Skeletal muscle tissue (tissue), 4 donors: ENCODE measurements around the gene UBE2Q1. TPM values are rescaled to one million over a fixed set of nuclear protein-coding genes. Genes with fewer than 3 reads are reported as not detected.
A peak's percentile ranks its signal among the peaks of the same experiment; 100 is the strongest.

Source experiments
- H3K27ac ChIP-seq: one replicate; pipeline ENCODE4 v1.7.0; 2013; ENCODE audit warnings: mild to moderate bottlenecking, low read depth, low read length, inconsistent platforms
- H3K27me3 ChIP-seq, 3 donors: one replicate each; pipeline ENCODE4 v1.7.0; 2013; ENCODE audit warnings: low read length in 3 of 3; ENCODE audit not compliant: control insufficient read depth in 3 of 3, insufficient read depth in 3 of 3
- H3K36me3 ChIP-seq, 3 donors: one replicate each; pipeline ENCODE4 v1.7.0; 2013; ENCODE audit warnings: low read length in 3 of 3; ENCODE audit not compliant: control insufficient read depth in 3 of 3, insufficient read depth in 3 of 3
- H3K4me1 ChIP-seq, 3 donors: one replicate each; pipeline ENCODE4 v1.7.0; 2013; ENCODE audit warnings: low read length in 3 of 3, mild to moderate bottlenecking in 3 of 3; ENCODE audit not compliant: control insufficient read depth in 3 of 3, insufficient read depth in 3 of 3
- H3K4me3 ChIP-seq, 3 donors: one replicate each; pipeline ENCODE4 v1.7.0; 2013; ENCODE audit warnings: low read length in 3 of 3
- H3K9ac ChIP-seq, 3 donors: one replicate each; pipeline ENCODE4 v1.7.0; 2013; ENCODE audit warnings: low read length in 3 of 3, mild to moderate bottlenecking in 3 of 3, moderate library complexity in 2 of 3, low read depth in 1 of 3
- H3K9me3 ChIP-seq, 3 donors: one replicate each; pipeline ENCODE4 v1.7.0; 2013; ENCODE audit warnings: low read length in 3 of 3; ENCODE audit not compliant: control insufficient read depth in 3 of 3
- total RNA-seq: library from RNA; depleted of rRNA; stranded (reverse); fragments of >200 nt; gene quantifications from one replicate; pipeline ENCODE4 v1.2.3, GENCODE V29; 2014
- donor health status: Osteomylitis.

Gene UBE2Q1
- total RNA-seq, 1 donor from 2014 or later: 15.1 TPM

DNA sequence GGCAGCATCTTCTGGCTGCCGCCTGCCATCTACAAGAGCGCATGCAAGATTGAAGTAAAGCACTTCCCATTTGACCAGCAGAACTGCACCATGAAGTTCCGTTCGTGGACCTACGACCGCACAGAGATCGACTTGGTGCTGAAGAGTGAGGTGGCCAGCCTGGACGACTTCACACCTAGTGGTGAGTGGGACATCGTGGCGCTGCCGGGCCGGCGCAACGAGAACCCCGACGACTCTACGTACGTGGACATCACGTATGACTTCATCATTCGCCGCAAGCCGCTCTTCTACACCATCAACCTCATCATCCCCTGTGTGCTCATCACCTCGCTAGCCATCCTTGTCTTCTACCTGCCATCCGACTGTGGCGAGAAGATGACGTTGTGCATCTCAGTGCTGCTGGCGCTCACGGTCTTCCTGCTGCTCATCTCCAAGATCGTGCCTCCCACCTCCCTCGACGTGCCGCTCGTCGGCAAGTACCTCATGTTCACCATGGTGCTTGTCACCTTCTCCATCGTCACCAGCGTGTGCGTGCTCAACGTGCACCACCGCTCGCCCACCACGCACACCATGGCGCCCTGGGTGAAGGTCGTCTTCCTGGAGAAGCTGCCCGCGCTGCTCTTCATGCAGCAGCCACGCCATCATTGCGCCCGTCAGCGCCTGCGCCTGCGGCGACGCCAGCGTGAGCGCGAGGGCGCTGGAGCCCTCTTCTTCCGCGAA is 12.9 kb upstream of the UBE2Q1 start:
- Histone ChIP-seq H3K9ac (no peak overlapping the region), H3K4me3 (no peak overlapping the region), H3K27ac (no peak overlapping the region), H3K36me3 (no peaks in the 10 kb centered on the region), H3K9me3 (no peaks in the 10 kb centered on the region), H3K4me1 (peaks cover 3 to 7% (median 5%) of the 10 kb centered on the region in 3 donors), H3K27me3 (peaks cover 19 to 27% (median 25%) of the 10 kb centered on the region in 3 donors)

DNA sequence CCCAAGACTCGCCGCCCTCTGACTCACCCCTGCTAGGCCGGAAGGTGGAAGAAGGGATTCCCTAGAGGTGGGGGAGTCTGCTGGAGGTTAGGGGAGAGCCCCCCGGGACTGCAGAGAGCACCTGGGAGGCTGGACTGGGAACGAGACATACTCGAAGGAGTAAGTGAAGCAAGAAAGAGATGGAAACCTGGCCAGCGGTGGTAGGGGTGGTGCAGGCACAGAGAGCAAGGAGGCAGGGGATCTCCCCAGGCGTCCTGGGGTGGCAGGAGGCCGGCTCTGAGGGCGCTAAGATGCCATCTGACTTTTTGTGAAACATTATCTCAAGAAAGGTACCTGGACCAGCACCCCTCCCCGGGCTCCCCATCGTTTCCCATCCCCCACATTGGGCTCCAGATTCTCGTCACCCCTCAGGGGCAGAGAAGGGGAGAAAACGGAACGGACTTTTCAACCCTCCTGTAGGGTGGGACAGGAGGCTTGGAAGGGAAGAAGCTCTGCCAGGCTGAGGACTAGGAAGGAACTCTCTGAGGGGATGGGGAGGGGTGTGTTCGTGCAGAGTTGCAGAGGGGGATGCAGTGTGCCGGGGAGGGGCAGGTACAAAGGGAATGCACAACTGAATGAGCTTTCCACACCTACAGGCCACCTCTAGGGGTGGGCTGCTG is 9.8 kb upstream of the UBE2Q1 start:
- Histone ChIP-seq H3K27me3 (peaks cover 19 to 25% (median 22%) of the 10 kb centered on the region in 3 donors), H3K27ac (no peak overlapping the region), H3K4me1 (peaks cover 3 to 7% (median 5%) of the 10 kb centered on the region in 3 donors), H3K9me3 (no peaks in the 10 kb centered on the region), H3K9ac (no peak overlapping the region), H3K36me3 (no peaks in the 10 kb centered on the region), H3K4me3 (peak overlapping the region in 1 of 3 donors; percentile 51)

DNA sequence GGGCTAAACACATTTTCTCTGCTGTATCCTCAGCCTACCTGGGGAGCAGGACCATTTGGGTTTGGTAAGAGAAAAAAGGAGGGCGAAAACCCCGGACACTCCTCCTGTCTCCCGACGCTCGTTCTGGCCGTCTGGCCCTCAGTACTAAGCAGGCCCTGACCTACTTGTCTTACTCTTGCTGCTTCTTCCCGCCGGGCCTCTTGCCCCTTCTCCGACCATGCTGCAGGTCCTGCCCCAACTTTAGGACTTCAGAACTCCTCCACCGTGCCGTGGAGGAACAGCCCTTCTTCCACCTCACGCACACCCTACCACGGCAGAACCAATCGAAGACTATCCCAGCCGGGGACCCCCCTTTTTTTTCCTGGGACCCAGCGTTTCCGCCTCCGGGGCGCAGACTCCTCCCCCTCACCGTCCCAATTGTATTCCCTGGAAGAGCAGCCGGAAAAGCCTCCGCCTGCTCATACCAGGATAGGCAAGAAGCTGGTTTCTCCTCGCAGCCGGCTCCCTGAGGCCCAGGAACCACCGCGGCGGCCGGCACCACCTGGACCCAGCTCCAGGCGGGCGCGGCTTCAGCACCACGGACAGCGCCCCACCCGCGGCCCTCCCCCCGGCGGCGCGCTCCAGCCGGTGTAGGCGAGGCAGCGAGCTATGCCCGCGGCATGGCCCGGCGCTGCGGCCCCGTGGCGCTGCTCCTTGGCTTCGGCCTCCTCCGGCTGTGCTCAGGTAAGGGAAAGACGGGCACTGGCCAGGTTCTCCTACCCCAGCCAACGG is 9.1 kb upstream of the UBE2Q1 start, which contains the start of gene CHRNB2:
TSS of gene CHRNB2 (plus strand) at position 393 of the 771 bp plus-strand sequence. CDS start at position 660, 267 bp downstream.
- Histone ChIP-seq H3K4me3 (peak within 1 kb of the TSS in 2 of 3 donors; percentile 22 to 51), H3K4me1 (peaks cover 3 to 7% (median 5%) of the 10 kb centered on the region in 3 donors), H3K9ac (no peak within 1 kb of the TSS), H3K9me3 (no peaks in the 10 kb centered on the region), H3K27me3 (peaks cover 19 to 25% (median 22%) of the 10 kb centered on the region in 3 donors), H3K36me3 (no peaks in the 10 kb centered on the region), H3K27ac (no peak within 1 kb of the TSS)

DNA sequence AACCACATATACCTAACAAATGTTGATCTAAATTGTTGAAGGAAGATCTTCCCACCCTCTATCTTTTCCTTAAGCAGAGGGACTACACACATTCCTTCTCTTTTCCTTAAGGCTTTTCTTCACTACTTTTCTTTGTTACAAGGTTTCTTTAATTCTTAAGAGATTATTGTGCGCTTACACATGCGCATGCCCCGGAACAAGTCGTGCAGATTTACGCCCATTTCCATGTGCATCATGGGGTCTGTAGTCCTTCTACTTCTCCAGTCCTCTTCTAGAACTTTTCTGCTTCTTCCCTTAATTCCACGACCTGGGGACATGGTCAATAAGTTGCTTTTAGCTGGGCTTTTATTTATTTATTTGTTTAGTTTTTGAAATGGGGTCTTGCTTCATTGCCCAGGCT is 7.4 kb upstream of the UBE2Q1 start:
- no peak overlapping the region for H3K9ac ChIP-seq
- H3K27me3 ChIP-seq: peaks cover 15 to 19% (median 18%) of the 10 kb centered on the region in 3 donors
- H3K36me3 ChIP-seq: no peaks in the 10 kb centered on the region
- no peak overlapping the region for H3K4me3 ChIP-seq
- no peak overlapping the region for H3K27ac ChIP-seq
- peaks cover 3 to 7% (median 5%) of the 10 kb centered on the region in 3 donors for H3K4me1 ChIP-seq
- H3K9me3 ChIP-seq: no peaks in the 10 kb centered on the region

DNA sequence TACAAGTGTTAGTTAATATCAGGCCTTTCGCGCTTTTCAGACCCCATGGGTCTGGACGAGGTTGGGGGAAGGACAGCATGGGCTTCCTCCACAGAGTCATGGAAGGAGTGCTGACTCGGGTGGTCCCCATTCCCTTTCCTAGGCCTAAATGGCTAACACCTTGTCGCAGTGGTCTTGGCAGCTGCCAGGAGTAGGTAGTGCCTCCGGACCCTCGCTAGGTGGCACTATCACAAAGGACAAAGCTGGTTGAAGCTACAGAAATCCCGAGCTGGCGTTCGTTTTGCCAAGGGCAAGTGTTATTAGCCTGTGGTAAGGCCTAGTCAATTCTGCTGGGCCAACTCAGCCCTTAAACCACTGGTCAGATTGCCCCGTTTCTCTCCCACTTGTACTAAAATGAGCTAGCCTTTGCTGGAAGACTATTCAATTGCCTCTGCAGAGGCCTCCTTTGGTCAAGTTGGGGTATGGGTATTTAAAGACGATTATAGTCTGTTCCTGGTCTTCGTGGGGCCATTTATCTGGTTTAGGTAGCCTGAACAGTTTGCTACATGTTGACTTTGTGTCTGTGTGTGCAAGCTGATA is 1.1 kb upstream of the UBE2Q1 start:
- Histone ChIP-seq H3K27ac (peak overlapping the region; percentile 93), H3K4me3 (peak overlapping the region; percentile 71 to 92 (median 73)), H3K9me3 (no peaks in the 10 kb centered on the region), H3K27me3 (no peaks in the 10 kb centered on the region), H3K4me1 (peaks cover 27 to 33% (median 28%) of the 10 kb centered on the region in 3 donors), H3K9ac (peak overlapping the region; percentile 66 to 92 (median 68)), H3K36me3 (peaks cover 11 to 13% (median 12%) of the 10 kb centered on the region in 3 donors)

DNA sequence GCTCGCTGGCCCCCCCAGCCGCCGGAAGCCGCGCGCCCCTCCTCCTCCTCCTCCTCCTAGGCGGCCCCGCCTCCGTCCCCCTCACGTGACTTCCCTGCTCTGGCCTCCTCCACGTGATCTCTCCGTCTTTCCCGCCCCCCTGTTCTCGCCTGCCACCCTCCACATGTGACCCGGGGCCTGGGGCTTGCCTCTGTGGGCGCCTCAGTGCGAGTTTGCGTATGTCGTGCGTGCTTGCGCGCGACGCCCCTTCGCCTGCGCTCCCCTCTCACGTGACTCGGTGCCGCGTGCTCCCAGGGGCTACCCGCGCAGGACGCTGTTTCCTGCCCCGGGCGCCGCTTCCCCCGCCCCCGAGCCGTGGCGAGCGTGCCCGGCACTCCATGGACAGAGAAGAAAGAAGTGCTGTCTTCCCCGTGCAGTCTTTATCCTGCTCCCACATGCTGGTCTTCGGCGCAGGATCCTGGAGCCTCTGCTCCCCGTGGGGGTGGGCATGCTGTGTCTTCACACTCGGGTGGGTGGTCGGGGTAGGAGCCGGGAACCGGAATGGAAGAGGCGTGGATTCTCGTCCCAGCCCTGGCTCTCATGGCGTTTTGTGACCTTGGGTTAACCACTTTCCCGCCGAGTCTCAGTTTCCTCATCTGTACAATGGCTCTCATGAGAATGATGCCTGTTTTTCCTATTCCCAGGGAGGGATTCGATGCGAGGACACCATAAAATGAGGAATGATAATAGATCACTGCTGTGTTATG is 431 bp upstream of the UBE2Q1 start:
- peaks cover 27 to 39% (median 32%) of the 10 kb centered on the region in 3 donors for H3K4me1 ChIP-seq
- peaks cover 18% of the 10 kb centered on the region in 3 donors for H3K36me3 ChIP-seq
- peak overlapping the region; percentile 40 to 92 (median 66) for H3K9ac ChIP-seq
- H3K27ac ChIP-seq: peak overlapping the region; percentile 93
- H3K9me3 ChIP-seq: no peaks in the 10 kb centered on the region
- no peaks in the 10 kb centered on the region for H3K27me3 ChIP-seq
- H3K4me3 ChIP-seq: peak overlapping the region; percentile 71 to 92 (median 73)

DNA sequence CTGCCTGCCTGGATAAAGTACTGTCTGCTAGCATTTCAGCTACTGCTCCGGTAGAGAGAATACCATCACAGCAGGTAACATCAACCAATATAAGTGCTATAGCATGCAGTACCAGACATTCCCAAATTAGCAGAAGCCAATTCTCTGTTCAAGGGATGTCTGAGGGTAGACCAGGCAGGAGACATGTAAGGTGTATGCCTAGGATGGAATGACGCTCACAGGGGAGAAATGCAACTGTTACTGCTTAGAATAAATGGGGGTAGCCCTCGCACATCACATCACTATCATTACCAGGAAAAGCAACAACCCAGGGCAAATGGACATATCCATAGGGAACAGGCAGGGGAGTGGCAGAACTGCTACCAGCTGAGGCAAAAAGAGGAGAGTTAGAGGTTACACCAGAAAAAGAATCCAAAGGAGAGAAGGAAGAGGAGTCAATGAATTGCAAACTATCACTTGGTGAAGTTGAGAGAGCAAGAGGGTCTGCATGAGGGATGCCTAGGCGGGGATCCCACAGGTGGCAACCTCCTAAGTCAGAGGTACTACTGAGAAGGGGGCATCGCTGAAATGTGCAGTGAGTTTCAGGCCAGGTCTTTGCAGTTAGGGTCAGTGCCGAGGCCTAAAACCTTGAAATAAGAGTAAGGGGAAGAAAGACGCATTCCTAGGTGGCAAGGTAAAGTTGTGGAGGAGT is 1.1 kb downstream of the UBE2Q1 start:
- H3K4me3 ChIP-seq: peak overlapping the region; percentile 86 to 87 (median 87)
- H3K27ac ChIP-seq: peak overlapping the region; percentile 41
- H3K27me3 ChIP-seq: no peaks in the 10 kb centered on the region
- peaks cover 36 to 49% (median 41%) of the 10 kb centered on the region in 3 donors for H3K4me1 ChIP-seq
- peak overlapping the region; percentile 80 to 89 (median 88) for H3K9ac ChIP-seq
- peaks cover 26 to 33% (median 33%) of the 10 kb centered on the region in 3 donors for H3K36me3 ChIP-seq
- H3K9me3 ChIP-seq: no peaks in the 10 kb centered on the region

DNA sequence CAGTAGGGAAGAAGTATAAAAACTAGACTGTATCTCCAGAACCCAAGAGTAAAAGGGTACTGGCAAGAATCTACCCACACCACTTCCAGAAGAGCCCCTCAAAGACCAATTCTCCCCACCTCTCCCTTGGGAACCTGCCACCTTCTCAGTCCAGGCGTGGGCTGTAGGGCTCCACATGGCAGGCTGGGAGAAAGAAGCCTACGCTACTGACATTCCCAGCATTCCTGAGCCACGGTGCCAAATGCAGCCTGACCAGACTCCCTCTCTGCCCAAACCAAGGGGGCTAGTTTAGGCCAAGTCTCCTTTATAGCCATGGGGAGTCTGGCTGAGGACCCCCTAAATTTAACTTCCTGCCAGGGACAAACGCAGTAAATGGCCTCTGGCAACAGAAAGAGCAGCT is 2.0 kb downstream of the UBE2Q1 start:
- peaks cover 36 to 49% (median 41%) of the 10 kb centered on the region in 3 donors for H3K4me1 ChIP-seq
- H3K27me3 ChIP-seq: no peaks in the 10 kb centered on the region
- peak overlapping the region; percentile 80 to 89 (median 88) for H3K9ac ChIP-seq
- H3K36me3 ChIP-seq: peaks cover 36 to 43% (median 43%) of the 10 kb centered on the region in 3 donors
- no peak overlapping the region for H3K27ac ChIP-seq
- H3K9me3 ChIP-seq: no peaks in the 10 kb centered on the region
- H3K4me3 ChIP-seq: peak overlapping the region; percentile 86 to 87 (median 87)
